OCI-LY1 (cell line): ENCODE measurements around the gene PAQR8.

ENCODE experiments used
- EZH2 ChIP-seq: fragments of 200-600 bp; sonication (generic), shearing (Covaris generic); IDR thresholded peaks from 2 replicates; pipeline ENCODE4 v1.8.0; 2017; ENCODE audit warnings: borderline replicate concordance, mixed run types, mild to moderate bottlenecking, antibody characterized with exemption, low read length, moderate library complexity, mixed read lengths
- TF ChIP-seq, protein P1 (sequence below): fragments of 200-600 bp; sonication (generic), shearing (Covaris generic); IDR thresholded peaks from 2 replicates; pipeline ENCODE4 v1.5.1; 2017; ENCODE audit warnings: mild to moderate bottlenecking, antibody characterized with exemption, low read length, moderate library complexity, mixed read lengths

DNA sequence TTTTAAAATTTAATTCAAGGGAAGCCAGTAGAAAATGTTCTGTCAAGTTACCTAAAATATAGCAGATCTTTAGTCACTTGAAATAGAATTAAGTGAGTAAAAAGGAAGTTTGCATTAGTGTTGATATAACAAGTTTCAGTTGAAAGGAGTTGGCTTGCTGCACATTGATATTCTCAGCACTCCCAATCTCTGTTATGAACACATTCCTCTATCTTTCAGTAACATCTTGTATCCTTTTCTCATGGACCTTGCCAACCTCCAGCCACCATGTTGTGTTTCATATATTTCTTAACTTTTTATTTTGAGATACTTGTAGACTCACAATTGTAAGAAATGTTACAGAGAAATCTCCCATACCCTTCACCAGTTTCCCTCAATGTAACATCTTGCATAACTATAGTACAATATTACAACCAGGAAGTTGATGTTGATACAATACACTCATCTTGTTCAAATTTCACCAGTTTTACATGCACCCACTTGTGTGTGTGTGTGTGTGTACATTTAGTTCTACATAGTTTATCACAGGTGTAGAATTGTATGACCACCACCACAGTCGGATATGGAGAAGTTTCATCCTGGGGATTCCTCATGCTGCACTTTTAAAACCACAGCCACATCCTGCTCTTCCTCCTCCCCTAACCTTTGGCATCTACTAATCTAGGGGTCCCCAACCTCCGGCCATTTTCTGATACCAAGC is 20.2 kb upstream of the PAQR8 start:
- TF ChIP-seq, protein P1, sequence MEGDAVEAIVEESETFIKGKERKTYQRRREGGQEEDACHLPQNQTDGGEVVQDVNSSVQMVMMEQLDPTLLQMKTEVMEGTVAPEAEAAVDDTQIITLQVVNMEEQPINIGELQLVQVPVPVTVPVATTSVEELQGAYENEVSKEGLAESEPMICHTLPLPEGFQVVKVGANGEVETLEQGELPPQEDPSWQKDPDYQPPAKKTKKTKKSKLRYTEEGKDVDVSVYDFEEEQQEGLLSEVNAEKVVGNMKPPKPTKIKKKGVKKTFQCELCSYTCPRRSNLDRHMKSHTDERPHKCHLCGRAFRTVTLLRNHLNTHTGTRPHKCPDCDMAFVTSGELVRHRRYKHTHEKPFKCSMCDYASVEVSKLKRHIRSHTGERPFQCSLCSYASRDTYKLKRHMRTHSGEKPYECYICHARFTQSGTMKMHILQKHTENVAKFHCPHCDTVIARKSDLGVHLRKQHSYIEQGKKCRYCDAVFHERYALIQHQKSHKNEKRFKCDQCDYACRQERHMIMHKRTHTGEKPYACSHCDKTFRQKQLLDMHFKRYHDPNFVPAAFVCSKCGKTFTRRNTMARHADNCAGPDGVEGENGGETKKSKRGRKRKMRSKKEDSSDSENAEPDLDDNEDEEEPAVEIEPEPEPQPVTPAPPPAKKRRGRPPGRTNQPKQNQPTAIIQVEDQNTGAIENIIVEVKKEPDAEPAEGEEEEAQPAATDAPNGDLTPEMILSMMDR, result no peak
- TF ChIP-seq EZH2, result no peak
